PFSK-1 (cell line): ENCODE data around the gene CLASP2.

ENCODE experiments used
- FOXP2 ChIP-seq: optimal IDR thresholded peaks from 2 replicates; pipeline ENCODE3; 2011; ENCODE audit warnings: borderline replicate concordance, control low read depth, inconsistent platforms; ENCODE audit not compliant: insufficient read depth; ENCODE audit errors: extremely low read length, extremely low read depth
- POLR2AphosphoS5 ChIP-seq: IDR thresholded peaks from 2 replicates; pipeline ENCODE4 v1.6.1; 2012; ENCODE audit warnings: low read depth, mild to moderate bottlenecking, control low read depth, low read length, moderate library complexity
- REST ChIP-seq, 2 experiments: IDR thresholded peaks; 2 replicates each; pipeline versions ENCODE4 v1.6.1 to v1.8.0; 2011 to 2012; ENCODE audit warnings: low read depth in 2 of 2, low read length in 2 of 2, control low read depth in 1 of 2, inconsistent platforms in 1 of 2, mild to moderate bottlenecking in 1 of 2, moderate library complexity in 1 of 2; ENCODE audit not compliant: insufficient read depth in 1 of 2
- SIN3A ChIP-seq: IDR thresholded peaks from 2 replicates; pipeline ENCODE4 v1.6.1; 2012; ENCODE audit warnings: mild to moderate bottlenecking, low read length, moderate library complexity, borderline replicate concordance; ENCODE audit not compliant: insufficient read depth
- TAF1 ChIP-seq: IDR thresholded peaks from 2 replicates; pipeline ENCODE4 v1.6.1; 2012; ENCODE audit warnings: low read length, control low read depth, borderline replicate concordance; ENCODE audit not compliant: insufficient read depth

Gene CLASP2

GRCh38 chr3:33521736-33522135 is 196.3 kb downstream of the CLASP2 start:
- no peak for TF ChIP-seq POLR2AphosphoS5

GRCh38 chr3:33513262-33513863 is 204.7 kb downstream of the CLASP2 start:
- TF ChIP-seq POLR2AphosphoS5 (no peak), SIN3A (no peak), TAF1 (no peak), FOXP2 (no peak)

GRCh38 chr3:33505027-33505426 is 213.0 kb downstream of the CLASP2 start:
- TF ChIP-seq TAF1 (no peak), SIN3A (no peak), FOXP2 (no peak), REST (IDR thresholded peaks at IDR 0.05; ENCODE audit: insufficient read depth in 1 of 2, low read depth in 2 of 2, low read length in 2 of 2) (no peak), POLR2AphosphoS5 (no peak)

GRCh38 chr3:33496449-33496848 is 221.6 kb downstream of the CLASP2 start:
- no peak for TF ChIP-seq TAF1
- TF ChIP-seq FOXP2: no peak
- TF ChIP-seq POLR2AphosphoS5: no peak
- TF ChIP-seq SIN3A: no peak
- no peak for TF ChIP-seq REST (IDR thresholded peaks at IDR 0.05; ENCODE audit: insufficient read depth in 1 of 2, low read depth in 2 of 2, low read length in 2 of 2)

- no peak for TF ChIP-seq REST (IDR thresholded peaks at IDR 0.05; ENCODE audit: insufficient read depth in 1 of 2, low read depth in 2 of 2, low read length in 2 of 2)
- no peak for TF ChIP-seq POLR2AphosphoS5
- TF ChIP-seq SIN3A: no peak
- TF ChIP-seq FOXP2: no peak
- TF ChIP-seq TAF1: no peak
Observed at GRCh38 chr3:33491721-33492120, 226.3 kb downstream of the CLASP2 start.

GRCh38 chr3:33490641-33491241 is 227.3 kb downstream of the CLASP2 start:
- TF ChIP-seq POLR2AphosphoS5: no peak
- TF ChIP-seq REST (IDR thresholded peaks at IDR 0.05; ENCODE audit: insufficient read depth in 1 of 2, low read depth in 2 of 2, low read length in 2 of 2): no peak
- TF ChIP-seq SIN3A: no peak
- TF ChIP-seq FOXP2: no peak
- TF ChIP-seq TAF1: no peak
